PC-9 (cell line): Measurements from ENCODE around the gene ARFRP1. TPM values are rescaled to one million over a fixed set of nuclear protein-coding genes. Genes with fewer than 3 reads are reported as not detected.
"Not testable (repeated sequence)": the region's sequence is repeated elsewhere in the genome, so short reads cannot be mapped to it uniquely, and the experiment has no call there.

Experiments
- BruUV-seq: library from RNA; stranded (reverse); fragments of 400-500 nt; replicated peaks from 2 replicates; lab custom pipeline; 2021; lab: Mats Ljungman, UMichigan
- CTCF ChIA-PET: fragments of 300-600 bp; sonication (Branson Sonifier 250); formaldehyde crosslinking; loops from one replicate; lab custom pipeline; 2022; ENCODE audit warnings: antibody characterized with exemption; lab: Charles Lee
- POLR2A ChIA-PET: fragments of 300-600 bp; sonication (Branson Sonifier 250); formaldehyde crosslinking; loops from one replicate; lab custom pipeline; 2022; ENCODE audit warnings: antibody characterized with exemption; ENCODE audit not compliant: unreplicated experiment; lab: Charles Lee
- DNase-seq, 2 experiments: peaks; one replicate each; pipeline versions ENCODE4 v3.0.0 to v3.0.0-alpha.2; 2015 to 2022; ENCODE audit warnings: mixed read lengths in 1 of 2
- H2AFZ ChIP-seq: fragments of 200-600 bp; sonication (generic); 2 replicates; pipeline ENCODE4 v1.8.1; 2017; ENCODE audit warnings: antibody characterized with exemption
- H3F3A ChIP-seq: fragments of 200-600 bp; sonication (generic); 2 replicates; pipeline ENCODE4 v1.8.1; 2017; ENCODE audit warnings: antibody characterized with exemption, mild to moderate bottlenecking, low read depth; ENCODE audit not compliant: insufficient read depth
- H3K27ac ChIP-seq: fragments of 200-600 bp; sonication (generic); 2 replicates; pipeline ENCODE4 v1.6.1; 2016; ENCODE audit warnings: mixed run types
- H3K27me3 ChIP-seq: fragments of 200-600 bp; sonication (generic); 2 replicates; pipeline ENCODE4 v1.6.1; 2016; ENCODE audit warnings: low read depth, mixed run types; ENCODE audit not compliant: insufficient read depth
- H3K36me3 ChIP-seq: fragments of 200-600 bp; sonication (generic); 2 replicates; pipeline ENCODE4 v1.6.1; 2016; ENCODE audit warnings: low read depth, mixed run types
- H3K4me1 ChIP-seq: fragments of 200-600 bp; sonication (generic); replicated peaks from 2 replicates; pipeline ENCODE4 v1.6.1; 2016; ENCODE audit warnings: mixed run types; ENCODE audit not compliant: insufficient read depth
- H3K4me2 ChIP-seq: fragments of 200-600 bp; sonication (generic); 2 replicates; pipeline ENCODE4 v1.6.1; 2017; ENCODE audit warnings: mixed run types
- H3K4me3 ChIP-seq: fragments of 200-600 bp; sonication (generic); 2 replicates; pipeline ENCODE4 v1.6.1; 2016; ENCODE audit warnings: mixed run types
- H3K79me2 ChIP-seq: fragments of 200-600 bp; sonication (generic); 2 replicates; pipeline ENCODE4 v1.6.1; 2017; ENCODE audit warnings: low read depth, mixed run types
- H3K9me2 ChIP-seq: fragments of 200-600 bp; sonication (generic); 2 replicates; pipeline ENCODE4 v1.8.1; 2017; ENCODE audit warnings: mild to moderate bottlenecking; ENCODE audit not compliant: insufficient read depth
- H3K9me3 ChIP-seq: fragments of 200-600 bp; sonication (generic); 2 replicates; pipeline ENCODE4 v1.8.1; 2016; ENCODE audit warnings: low read depth; ENCODE audit not compliant: insufficient read depth
- H4K20me1 ChIP-seq: fragments of 200-600 bp; sonication (generic); 2 replicates; pipeline ENCODE4 v1.8.1; 2017; ENCODE audit not compliant: insufficient read depth
- EZH2 ChIP-seq: fragments of 200-600 bp; sonication (generic); IDR thresholded peaks from 2 replicates; pipeline ENCODE4 v1.8.0; 2017; ENCODE audit warnings: antibody characterized with exemption, low read depth
- intact Hi-C: fragments of 100-400 bp; cut with micrococcal nuclease; formaldehyde crosslinking; loops from one replicate; pipeline ENCODE4 v1.10.0; 2022; ENCODE audit not compliant: unreplicated experiment
- total RNA-seq: library from RNA; stranded (reverse); gene quantifications from 2 replicates; pipeline ENCODE4 v1.2.3, GENCODE V29; 2021
- TF ChIP-seq, protein P1 (sequence below): fragments of 200-600 bp; sonication (generic); conservative IDR thresholded peaks from 2 replicates; pipeline ENCODE4 v1.6.1; 2017; ENCODE audit warnings: mixed run types, antibody characterized with exemption, mild to moderate bottlenecking, moderate library complexity

Gene ARFRP1
- total RNA-seq, 1 experiment from 2014 or later: 59.1 TPM

DNA sequence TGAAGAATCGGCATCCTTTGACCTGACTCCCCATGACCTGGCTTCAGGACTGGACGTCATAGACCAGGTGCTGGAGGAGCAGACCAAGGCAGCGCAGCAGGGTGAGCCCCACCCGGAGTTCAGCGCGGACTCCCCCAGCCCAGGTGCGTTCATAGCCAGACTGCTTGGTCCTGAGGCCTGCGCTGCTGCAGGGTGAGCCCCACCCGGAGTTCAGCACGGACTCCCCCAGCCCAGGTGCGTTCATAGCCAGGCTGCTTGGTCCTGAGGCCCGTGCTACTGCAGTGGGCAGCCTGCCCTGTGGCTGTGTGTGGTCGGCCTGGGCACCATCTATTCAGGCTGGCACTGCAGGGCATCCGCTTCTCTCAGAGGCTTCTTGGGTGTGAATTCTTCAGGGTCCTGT is 33.8 kb downstream of the ARFRP1 start:
- H3K4me3 ChIP-seq: no peak overlapping the region
- H3K9me2 ChIP-seq: no peaks in the 10 kb centered on the region
- peaks cover 25% of the 10 kb centered on the region; the same call in 1 of the 2 replicates for H3K36me3 ChIP-seq
- no peak overlapping the region for H3K27ac ChIP-seq
- H3K4me1 ChIP-seq: no peaks in the 10 kb centered on the region
- intact Hi-C loops: no loop called here
- H3K9me3 ChIP-seq: no peaks in the 10 kb centered on the region
- H3K27me3 ChIP-seq: no peaks in the 10 kb centered on the region
- H3K4me2 ChIP-seq: no peak overlapping the region
- H3F3A ChIP-seq: no peaks in the 10 kb centered on the region
- ChIA-PET CTCF (no interaction called here), POLR2A (no interaction called here)
- no peak for TF ChIP-seq EZH2
- TF ChIP-seq, protein P1, sequence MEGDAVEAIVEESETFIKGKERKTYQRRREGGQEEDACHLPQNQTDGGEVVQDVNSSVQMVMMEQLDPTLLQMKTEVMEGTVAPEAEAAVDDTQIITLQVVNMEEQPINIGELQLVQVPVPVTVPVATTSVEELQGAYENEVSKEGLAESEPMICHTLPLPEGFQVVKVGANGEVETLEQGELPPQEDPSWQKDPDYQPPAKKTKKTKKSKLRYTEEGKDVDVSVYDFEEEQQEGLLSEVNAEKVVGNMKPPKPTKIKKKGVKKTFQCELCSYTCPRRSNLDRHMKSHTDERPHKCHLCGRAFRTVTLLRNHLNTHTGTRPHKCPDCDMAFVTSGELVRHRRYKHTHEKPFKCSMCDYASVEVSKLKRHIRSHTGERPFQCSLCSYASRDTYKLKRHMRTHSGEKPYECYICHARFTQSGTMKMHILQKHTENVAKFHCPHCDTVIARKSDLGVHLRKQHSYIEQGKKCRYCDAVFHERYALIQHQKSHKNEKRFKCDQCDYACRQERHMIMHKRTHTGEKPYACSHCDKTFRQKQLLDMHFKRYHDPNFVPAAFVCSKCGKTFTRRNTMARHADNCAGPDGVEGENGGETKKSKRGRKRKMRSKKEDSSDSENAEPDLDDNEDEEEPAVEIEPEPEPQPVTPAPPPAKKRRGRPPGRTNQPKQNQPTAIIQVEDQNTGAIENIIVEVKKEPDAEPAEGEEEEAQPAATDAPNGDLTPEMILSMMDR: no peak
- H4K20me1 ChIP-seq: no peaks in the 10 kb centered on the region
- no peak overlapping the region for H2AFZ ChIP-seq
- no TSS peak for BruUV-seq
- DNase-seq: no peak
- no peaks in the 10 kb centered on the region for H3K79me2 ChIP-seq

DNA sequence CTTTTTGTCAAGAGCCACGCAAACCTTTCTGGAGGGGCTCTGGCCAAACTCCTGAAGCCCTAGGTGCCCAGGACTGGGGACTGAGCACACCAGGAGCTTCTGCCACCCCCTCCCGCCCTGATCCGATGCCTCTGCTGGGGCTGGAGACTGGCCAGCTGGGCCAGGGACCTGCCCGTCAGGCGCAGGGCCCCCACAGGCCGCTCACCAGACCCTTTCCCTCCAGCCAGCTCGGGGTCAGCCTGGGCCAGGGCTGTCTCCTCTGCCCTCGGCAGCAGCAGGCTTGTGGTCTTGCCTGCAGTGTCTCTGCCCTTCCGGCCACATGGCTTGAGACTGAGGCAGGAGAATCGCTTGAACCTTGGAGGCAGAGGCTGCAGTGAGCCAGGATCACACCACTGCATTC is 35.1 kb downstream of the ARFRP1 start:
- peaks cover 25% of the 10 kb centered on the region; the same call in 1 of the 2 replicates for H3K36me3 ChIP-seq
- H3K9me3 ChIP-seq: no peaks in the 10 kb centered on the region
- no peak for DNase-seq
- CTCF ChIA-PET: interaction anchor here (0.5 kb wide), 1 partner anchor 207 kb away, joined by 5 read pairs; no protein-coding TSS in a partner anchor
- no peaks in the 10 kb centered on the region for H3K9me2 ChIP-seq
- intact Hi-C loops: no loop called here
- no peak for TF ChIP-seq EZH2
- TF ChIP-seq, protein P1: no peak
- no peaks in the 10 kb centered on the region for H4K20me1 ChIP-seq
- H2AFZ ChIP-seq: no peak overlapping the region
- H3K27me3 ChIP-seq: no peaks in the 10 kb centered on the region
- POLR2A ChIA-PET: no interaction called here
- BruUV-seq: no TSS peak
- H3K27ac ChIP-seq: no peak overlapping the region
- no peaks in the 10 kb centered on the region for H3K79me2 ChIP-seq
- H3K4me1 ChIP-seq: no peaks in the 10 kb centered on the region
- H3K4me3 ChIP-seq: no peak overlapping the region
- no peaks in the 10 kb centered on the region for H3F3A ChIP-seq
- no peak overlapping the region for H3K4me2 ChIP-seq

DNA sequence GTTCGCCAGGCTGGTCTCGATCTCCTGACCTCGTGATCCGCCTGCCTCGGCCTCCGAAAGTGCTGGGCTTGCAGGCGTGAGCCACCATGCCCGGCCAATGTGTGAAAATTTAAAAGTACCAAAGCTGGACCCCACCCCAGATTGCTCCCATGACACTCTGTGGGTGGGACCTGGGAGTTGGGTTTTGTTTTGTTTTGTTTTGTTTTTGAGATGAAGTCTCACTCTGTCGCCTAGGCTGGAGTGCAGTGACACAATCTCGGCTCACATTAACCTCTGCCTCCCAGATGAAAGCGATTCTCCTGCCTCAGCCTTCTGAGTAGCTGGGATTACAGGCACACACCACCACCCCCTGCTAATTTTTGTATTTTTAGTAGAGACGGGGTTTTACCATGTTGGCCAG is 36.1 kb downstream of the ARFRP1 start:
- H3K9me2 ChIP-seq, POLR2A ChIA-PET, DNase-seq, H3K4me2 ChIP-seq, CTCF ChIA-PET, H3F3A ChIP-seq, H3K4me1 ChIP-seq, BruUV-seq, intact Hi-C loops, H3K9me3 ChIP-seq, H3K27me3 ChIP-seq, H4K20me1 ChIP-seq, H3K4me3 ChIP-seq, H3K27ac ChIP-seq, H3K79me2 ChIP-seq, H2AFZ ChIP-seq: not testable (repeated sequence)
- H3K36me3 ChIP-seq: peaks cover 31% of the 10 kb centered on the region; the same call in 1 of the 2 replicates

DNA sequence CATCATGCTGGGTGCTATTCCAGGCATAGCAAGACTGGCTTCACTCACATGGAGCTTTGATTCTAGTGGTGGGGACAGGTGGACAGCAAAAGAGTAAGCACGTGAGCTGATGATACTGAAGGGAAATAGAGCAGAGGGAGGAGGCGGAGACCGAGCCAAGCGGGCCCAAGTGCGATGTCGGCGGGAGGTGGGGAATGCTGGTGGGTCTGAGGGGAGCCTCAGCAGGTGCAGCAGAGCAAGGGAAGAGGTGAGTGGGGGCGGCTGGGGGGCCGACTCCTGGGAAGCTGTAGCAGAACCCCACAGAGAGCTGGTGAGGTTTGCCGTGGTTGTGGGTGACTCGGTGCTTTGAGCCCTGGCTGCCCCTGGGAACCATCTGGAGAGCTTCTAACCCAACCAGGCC is 39.4 kb downstream of the ARFRP1 start:
- H3K27me3 ChIP-seq: no peaks in the 10 kb centered on the region
- no peak for TF ChIP-seq EZH2
- TF ChIP-seq, protein P1: no peak
- no peak overlapping the region for H3K4me2 ChIP-seq
- no peak overlapping the region for H3K4me3 ChIP-seq
- no peaks in the 10 kb centered on the region for H3K4me1 ChIP-seq
- H3K9me3 ChIP-seq: no peaks in the 10 kb centered on the region
- no peaks in the 10 kb centered on the region for H3F3A ChIP-seq
- ChIA-PET CTCF (no interaction called here), POLR2A (interaction anchor here (0.5 kb wide), 1 partner anchor 547 kb away, joined by 7 read pairs; no protein-coding TSS in a partner anchor)
- no peaks in the 10 kb centered on the region for H3K9me2 ChIP-seq
- H3K36me3 ChIP-seq: peaks cover 12% of the 10 kb centered on the region; the same call in 1 of the 2 replicates
- no peaks in the 10 kb centered on the region for H3K79me2 ChIP-seq
- no TSS peak for BruUV-seq
- DNase-seq: no peak
- no peak overlapping the region for H2AFZ ChIP-seq
- H4K20me1 ChIP-seq: no peaks in the 10 kb centered on the region
- intact Hi-C loops: no loop called here
- no peak overlapping the region for H3K27ac ChIP-seq
